ENCODE measurements around the gene HOXD12. TPM values are rescaled to one million over a fixed set of nuclear protein-coding genes. Genes with fewer than 3 reads are reported as not detected.

Gene HOXD12
- total RNA-seq, 2 experiments from 2014 or later = not detected

DNA sequence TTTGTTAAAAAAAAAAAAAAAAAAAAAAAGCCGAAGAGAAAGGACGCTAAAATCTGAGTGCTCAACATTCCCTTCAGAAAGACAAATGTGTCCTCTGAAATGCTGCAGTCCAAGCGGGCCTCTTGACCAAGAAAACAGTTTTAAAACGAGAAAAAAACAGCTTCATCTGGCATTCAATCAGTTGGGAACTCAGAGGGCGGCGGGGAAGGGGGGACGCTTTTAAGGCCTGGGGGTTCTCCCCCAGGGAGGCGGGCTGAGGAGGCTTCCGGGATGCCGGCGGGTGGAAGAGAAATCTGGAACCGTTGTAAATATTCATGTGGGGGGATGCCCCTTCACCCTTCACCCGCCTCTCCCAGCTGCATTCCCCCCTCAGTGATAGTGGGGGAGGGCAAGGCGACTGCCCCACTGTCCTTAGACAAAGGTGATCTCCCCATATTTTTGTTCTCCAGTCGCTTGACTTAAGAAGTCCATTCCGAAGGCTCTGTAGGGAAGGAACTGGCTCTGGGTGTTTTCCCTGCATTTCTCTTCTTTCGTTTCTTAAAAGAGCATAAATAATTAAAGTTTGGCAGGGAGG lies 4.2 kb downstream of the HOXD12 start:
- H3K27ac Mint-ChIP-seq = no peak overlapping the region
- POLR2A ChIA-PET = interaction anchor here (1.6 kb wide), 1 partner anchor 24 kb away, joined by 5 read pairs; no protein-coding TSS in a partner anchor
- intact Hi-C loops (cut with micrococcal nuclease) = no loop called here

DNA sequence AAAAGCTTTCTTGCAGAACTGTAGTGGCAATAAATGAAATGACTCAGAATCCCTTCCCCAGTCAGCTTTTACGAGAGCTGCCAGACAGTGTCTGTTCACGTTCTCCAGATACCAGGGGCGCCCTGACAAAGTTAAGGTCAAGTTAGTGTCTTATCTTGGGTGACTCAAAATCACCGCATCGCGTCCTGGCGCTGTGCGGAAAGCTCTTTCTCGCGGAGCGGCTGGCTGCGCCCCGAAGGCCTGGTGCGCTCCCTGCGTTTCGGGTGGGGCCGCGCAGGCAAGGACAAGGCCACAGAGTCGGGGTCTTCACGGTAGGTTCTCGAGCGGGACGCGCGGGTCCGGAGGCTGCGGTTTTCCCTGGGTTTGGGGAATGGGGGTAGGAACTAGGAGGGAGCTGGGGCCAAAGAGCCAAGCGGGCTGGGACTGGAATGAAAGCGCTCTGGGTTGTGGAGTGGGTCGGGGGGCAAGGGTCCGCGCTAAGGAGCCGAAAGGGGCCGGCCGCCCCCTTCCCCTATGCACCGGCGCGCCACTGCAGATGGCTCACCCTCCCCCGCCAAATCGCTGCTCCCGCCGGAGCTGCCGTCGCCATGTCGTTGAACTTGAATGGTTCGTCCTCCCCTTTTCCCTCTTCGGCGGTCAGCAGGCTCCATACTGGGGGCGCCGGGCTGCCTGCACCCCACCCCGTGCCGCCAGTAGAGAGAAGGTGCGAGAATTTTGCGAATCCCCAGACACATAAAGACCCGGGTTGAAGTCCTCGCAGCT lies 4.9 kb downstream of the HOXD12 start:
- intact Hi-C loops (cut with micrococcal nuclease) = no loop called here
- CTCF ChIA-PET = interaction anchor here (1.2 to 2.8 kb wide), 6 partner anchors 9 to 56 kb away, joined by 3 to 15 read pairs (median 4); no protein-coding TSS in a partner anchor
- TF ChIP-seq, protein P1, sequence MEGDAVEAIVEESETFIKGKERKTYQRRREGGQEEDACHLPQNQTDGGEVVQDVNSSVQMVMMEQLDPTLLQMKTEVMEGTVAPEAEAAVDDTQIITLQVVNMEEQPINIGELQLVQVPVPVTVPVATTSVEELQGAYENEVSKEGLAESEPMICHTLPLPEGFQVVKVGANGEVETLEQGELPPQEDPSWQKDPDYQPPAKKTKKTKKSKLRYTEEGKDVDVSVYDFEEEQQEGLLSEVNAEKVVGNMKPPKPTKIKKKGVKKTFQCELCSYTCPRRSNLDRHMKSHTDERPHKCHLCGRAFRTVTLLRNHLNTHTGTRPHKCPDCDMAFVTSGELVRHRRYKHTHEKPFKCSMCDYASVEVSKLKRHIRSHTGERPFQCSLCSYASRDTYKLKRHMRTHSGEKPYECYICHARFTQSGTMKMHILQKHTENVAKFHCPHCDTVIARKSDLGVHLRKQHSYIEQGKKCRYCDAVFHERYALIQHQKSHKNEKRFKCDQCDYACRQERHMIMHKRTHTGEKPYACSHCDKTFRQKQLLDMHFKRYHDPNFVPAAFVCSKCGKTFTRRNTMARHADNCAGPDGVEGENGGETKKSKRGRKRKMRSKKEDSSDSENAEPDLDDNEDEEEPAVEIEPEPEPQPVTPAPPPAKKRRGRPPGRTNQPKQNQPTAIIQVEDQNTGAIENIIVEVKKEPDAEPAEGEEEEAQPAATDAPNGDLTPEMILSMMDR (IDR thresholded peaks at IDR 0.05) = no peak
- Mint-ChIP-seq H3K27ac (no peak overlapping the region), H3K4me3 (no peak overlapping the region), H3K9me3 (peaks cover 2% of the 10 kb centered on the region), H3K27me3 (peaks cover 82% of the 10 kb centered on the region), H3K36me3 (ENCODE audit: low read depth) (peaks cover 3% of the 10 kb centered on the region), H3K4me1 (ENCODE audit: low read depth) (peaks cover 23% of the 10 kb centered on the region)
- POLR2A ChIA-PET = interaction anchor here (1.6 kb wide), 1 partner anchor 25 kb away, joined by 5 read pairs; no protein-coding TSS in a partner anchor
- no peak for ATAC-seq
- peak; percentile 44 for DNase-seq

More for the DNA sequence above, 4.2 kb downstream of the HOXD12 start:
- CTCF ChIA-PET = interaction anchor here (1.2 to 2.8 kb wide), 6 partner anchors 9 to 416 kb away, joined by 3 to 15 read pairs (median 4); no protein-coding TSS in a partner anchor
- H3K9me3 Mint-ChIP-seq = no peaks in the 10 kb centered on the region
- H3K36me3 Mint-ChIP-seq (ENCODE audit: low read depth) = peaks cover under 1% of the 10 kb centered on the region
- H3K4me1 Mint-ChIP-seq (ENCODE audit: low read depth) = peaks cover 19% of the 10 kb centered on the region
- H3K4me3 Mint-ChIP-seq = no peak overlapping the region
- peaks cover 82% of the 10 kb centered on the region for H3K27me3 Mint-ChIP-seq
- no peak for ATAC-seq
- no peak for DNase-seq
- TF ChIP-seq, protein P1 (IDR thresholded peaks at IDR 0.05) = no peak

DNA sequence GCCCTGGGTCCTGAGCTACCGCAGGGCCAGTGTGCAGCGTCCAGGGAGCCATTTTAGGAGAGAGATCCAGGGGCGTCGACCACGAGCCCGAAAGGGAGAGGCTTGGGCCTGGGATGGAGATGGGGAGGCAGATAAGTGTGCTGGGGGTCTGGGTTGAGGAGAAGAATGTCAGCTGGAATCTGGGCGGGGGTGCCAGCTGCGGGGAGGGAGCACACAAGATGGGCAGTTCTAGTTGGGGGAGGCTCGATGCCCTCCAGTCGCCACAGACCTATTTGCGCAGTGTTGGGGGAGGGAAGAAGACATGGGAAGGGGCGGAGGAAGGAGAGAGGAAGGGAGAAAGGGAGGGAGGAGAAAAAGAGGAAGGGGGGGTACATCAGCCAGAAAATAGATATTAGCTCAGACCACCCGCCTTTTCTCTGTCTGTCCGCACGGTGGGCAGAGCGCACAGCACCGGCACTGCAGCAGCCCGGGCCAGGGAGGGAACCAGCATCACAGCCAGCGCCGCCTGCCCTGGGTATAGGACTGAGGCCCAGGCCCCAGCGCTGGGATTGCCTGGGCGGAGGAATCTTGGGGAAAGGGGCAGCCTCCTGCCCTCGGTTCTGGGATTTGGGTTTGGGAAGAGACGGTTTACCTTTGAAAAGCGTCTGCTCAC lies 5.6 kb downstream of the HOXD12 start:
- DNase-seq (no peak), ATAC-seq (no peak)
- H3K4me3 Mint-ChIP-seq = no peak overlapping the region
- peaks cover 23% of the 10 kb centered on the region for H3K4me1 Mint-ChIP-seq (ENCODE audit: low read depth)
- TF ChIP-seq, protein P1 (IDR thresholded peaks at IDR 0.05) = no peak
- no peak overlapping the region for H3K27ac Mint-ChIP-seq
- peaks cover 85% of the 10 kb centered on the region for H3K27me3 Mint-ChIP-seq
- ChIA-PET POLR2A (interaction anchor here (1.6 kb wide), 1 partner anchor 25 kb away, joined by 5 read pairs; no protein-coding TSS in a partner anchor), CTCF (interaction anchor here (0.6 to 2.8 kb wide), 5 partner anchors 9 to 55 kb away, joined by 3 to 15 read pairs (median 4); no protein-coding TSS in a partner anchor)
- H3K36me3 Mint-ChIP-seq (ENCODE audit: low read depth) = peaks cover 3% of the 10 kb centered on the region
- intact Hi-C loops (cut with micrococcal nuclease) = no loop called here
- H3K9me3 Mint-ChIP-seq = peaks cover 2% of the 10 kb centered on the region

DNA sequence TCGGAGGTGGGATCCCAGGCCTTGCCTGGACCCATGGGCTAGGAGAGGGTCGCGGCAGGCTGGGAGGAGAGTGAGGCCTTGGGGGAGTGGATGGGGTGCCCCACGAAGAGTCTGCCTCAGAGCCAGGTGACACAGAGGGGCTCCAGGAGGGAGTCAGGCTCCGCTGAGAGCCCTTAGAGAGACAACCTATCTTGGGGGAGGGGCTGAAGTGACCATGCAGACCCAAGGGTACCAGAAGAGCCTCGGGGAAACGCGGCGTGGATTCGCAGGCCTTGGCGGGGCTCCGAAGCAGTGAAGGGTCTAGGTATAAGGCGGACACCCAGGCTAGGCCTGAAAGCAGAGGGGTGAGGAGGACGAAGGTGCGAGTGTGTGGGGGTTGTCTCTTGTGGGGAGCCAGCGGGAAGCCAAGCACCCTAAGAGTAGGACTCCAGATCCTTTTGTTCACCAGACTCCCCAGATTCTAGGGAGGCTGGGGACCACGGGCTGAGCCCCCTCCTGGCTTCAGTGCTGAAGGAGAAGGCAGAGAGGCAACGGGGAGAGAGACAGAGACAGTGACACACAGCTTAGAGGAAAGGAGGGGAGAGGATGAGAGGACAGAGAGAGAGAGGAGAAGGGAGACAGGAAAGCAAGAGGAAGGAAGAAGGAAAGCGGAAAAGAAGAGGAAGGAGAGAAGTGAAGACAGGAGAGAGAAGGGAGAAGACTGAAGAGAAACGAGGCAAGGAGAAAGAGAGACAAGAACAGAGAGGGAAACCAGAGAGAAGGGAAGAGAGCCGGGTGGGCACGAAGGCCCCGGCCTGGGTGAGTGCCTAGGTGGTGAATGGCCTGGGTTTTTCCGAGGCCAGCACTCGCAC lies 6.4 kb downstream of the HOXD12 start:
- Mint-ChIP-seq H3K4me3 (peak overlapping the region; percentile 20), H3K36me3 (ENCODE audit: low read depth) (peaks cover 3% of the 10 kb centered on the region), H3K27ac (no peak overlapping the region), H3K27me3 (peaks cover 83% of the 10 kb centered on the region), H3K4me1 (ENCODE audit: low read depth) (peaks cover 23% of the 10 kb centered on the region), H3K9me3 (peaks cover 2% of the 10 kb centered on the region)
- intact Hi-C loops (cut with micrococcal nuclease) = no loop called here
- DNase-seq (no peak), ATAC-seq (peak; percentile 21)
- CTCF ChIA-PET = interaction anchor here (0.6 to 2.8 kb wide), 4 partner anchors 8 to 25 kb away, joined by 3 to 15 read pairs (median 4); no protein-coding TSS in a partner anchor
- TF ChIP-seq, protein P1 (IDR thresholded peaks at IDR 0.05) = no peak
- POLR2A ChIA-PET = no interaction called here
